ENCODE measurements around the gene LRRC3C.

Gene LRRC3C

DNA sequence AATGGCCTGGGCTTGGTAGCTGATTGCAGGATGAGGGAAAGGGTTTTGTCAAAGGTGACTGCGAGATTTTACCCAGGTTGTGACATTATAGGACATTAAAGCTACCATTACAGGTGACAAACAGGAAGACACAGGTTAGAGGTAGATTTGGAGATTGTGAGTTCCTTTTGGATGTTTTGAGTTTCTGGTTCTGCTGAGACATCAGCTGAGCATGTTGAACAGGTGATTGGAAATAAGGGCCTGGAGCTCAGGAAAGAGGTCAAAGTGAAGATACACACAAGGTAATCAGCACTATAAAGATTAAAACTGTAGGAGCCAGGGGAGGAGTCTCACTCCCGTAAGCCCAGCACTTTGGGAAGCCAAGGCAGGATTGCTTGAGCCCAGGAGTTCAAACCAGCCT lies 41.2 kb downstream of the LRRC3C start:
- Histone ChIP-seq H3K4me3 (ENCODE audit: insufficient read depth, low read length, poor library complexity, severe bottlenecking) (no peak overlapping the region), H3F3A (ENCODE audit: insufficient read depth) (no peaks in the 10 kb centered on the region), H3K4me2 (ENCODE audit: low read depth, low read length, poor library complexity, severe bottlenecking) (no peak overlapping the region), H3K9ac (ENCODE audit: low read length) (no peak overlapping the region), H3K27ac (ENCODE audit: low read depth, low read length) (no peak overlapping the region), H3K79me2 (ENCODE audit: insufficient read depth, low read length) (no peaks in the 10 kb centered on the region), H3K36me3 (ENCODE audit: low read length) (no peaks in the 10 kb centered on the region), H3K9me2 (replicated peaks; ENCODE audit: insufficient read depth, low read length) (no peaks in the 10 kb centered on the region), H3K9me3 (ENCODE audit: insufficient read depth, low read length) (no peaks in the 10 kb centered on the region), H3K27me3 (ENCODE audit: low read length) (no peaks in the 10 kb centered on the region), H4K20me1 (ENCODE audit: low read depth, low read length) (no peaks in the 10 kb centered on the region), H2AFZ (ENCODE audit: low read depth, low read length, severe bottlenecking) (no peak overlapping the region)
- TF ChIP-seq EZH2phosphoT487 (conservative IDR thresholded peaks at IDR 0.05; ENCODE audit: low read length) = no peak
- TF ChIP-seq, protein P1, sequence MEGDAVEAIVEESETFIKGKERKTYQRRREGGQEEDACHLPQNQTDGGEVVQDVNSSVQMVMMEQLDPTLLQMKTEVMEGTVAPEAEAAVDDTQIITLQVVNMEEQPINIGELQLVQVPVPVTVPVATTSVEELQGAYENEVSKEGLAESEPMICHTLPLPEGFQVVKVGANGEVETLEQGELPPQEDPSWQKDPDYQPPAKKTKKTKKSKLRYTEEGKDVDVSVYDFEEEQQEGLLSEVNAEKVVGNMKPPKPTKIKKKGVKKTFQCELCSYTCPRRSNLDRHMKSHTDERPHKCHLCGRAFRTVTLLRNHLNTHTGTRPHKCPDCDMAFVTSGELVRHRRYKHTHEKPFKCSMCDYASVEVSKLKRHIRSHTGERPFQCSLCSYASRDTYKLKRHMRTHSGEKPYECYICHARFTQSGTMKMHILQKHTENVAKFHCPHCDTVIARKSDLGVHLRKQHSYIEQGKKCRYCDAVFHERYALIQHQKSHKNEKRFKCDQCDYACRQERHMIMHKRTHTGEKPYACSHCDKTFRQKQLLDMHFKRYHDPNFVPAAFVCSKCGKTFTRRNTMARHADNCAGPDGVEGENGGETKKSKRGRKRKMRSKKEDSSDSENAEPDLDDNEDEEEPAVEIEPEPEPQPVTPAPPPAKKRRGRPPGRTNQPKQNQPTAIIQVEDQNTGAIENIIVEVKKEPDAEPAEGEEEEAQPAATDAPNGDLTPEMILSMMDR (IDR thresholded peaks at IDR 0.05; ENCODE audit: insufficient read depth, low read length, poor library complexity, severe bottlenecking) = no peak

DNA sequence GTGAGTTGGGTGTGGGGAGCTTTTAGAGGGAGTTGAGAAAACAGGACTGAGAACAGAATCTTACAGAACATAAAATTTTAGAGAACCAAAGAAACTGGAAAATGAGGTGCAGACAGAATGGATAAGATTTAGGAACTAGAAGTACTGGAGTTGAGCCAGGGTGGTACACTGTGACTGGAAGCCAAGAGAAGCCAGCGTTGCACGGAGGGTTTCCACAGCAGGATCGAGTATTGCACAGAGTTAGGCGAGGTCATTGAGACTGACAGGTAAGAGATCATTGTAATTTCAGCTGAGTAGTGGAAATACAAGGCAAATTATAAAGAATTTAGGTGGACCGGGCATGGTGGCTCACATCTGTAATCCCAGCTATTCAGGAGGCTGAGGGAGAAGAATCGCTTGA lies 41.8 kb downstream of the LRRC3C start:
- H3K27ac ChIP-seq (ENCODE audit: low read depth, low read length) = no peak overlapping the region
- no peaks in the 10 kb centered on the region for H3K9me3 ChIP-seq (ENCODE audit: insufficient read depth, low read length)
- no peaks in the 10 kb centered on the region for H4K20me1 ChIP-seq (ENCODE audit: low read depth, low read length)
- no peak overlapping the region for H3K4me3 ChIP-seq (ENCODE audit: insufficient read depth, low read length, poor library complexity, severe bottlenecking)
- no peak overlapping the region for H3K9ac ChIP-seq (ENCODE audit: low read length)
- no peaks in the 10 kb centered on the region for H3F3A ChIP-seq (ENCODE audit: insufficient read depth)
- no peaks in the 10 kb centered on the region for H3K79me2 ChIP-seq (ENCODE audit: insufficient read depth, low read length)
- H3K36me3 ChIP-seq (ENCODE audit: low read length) = no peaks in the 10 kb centered on the region
- H3K9me2 ChIP-seq (replicated peaks; ENCODE audit: insufficient read depth, low read length) = no peaks in the 10 kb centered on the region
- no peak overlapping the region for H2AFZ ChIP-seq (ENCODE audit: low read depth, low read length, severe bottlenecking)
- no peak overlapping the region for H3K4me2 ChIP-seq (ENCODE audit: low read depth, low read length, poor library complexity, severe bottlenecking)
- no peak for TF ChIP-seq EZH2phosphoT487 (conservative IDR thresholded peaks at IDR 0.05; ENCODE audit: low read length)
- TF ChIP-seq, protein P1 (IDR thresholded peaks at IDR 0.05; ENCODE audit: insufficient read depth, low read length, poor library complexity, severe bottlenecking) = no peak
- H3K27me3 ChIP-seq (ENCODE audit: low read length) = no peaks in the 10 kb centered on the region

DNA sequence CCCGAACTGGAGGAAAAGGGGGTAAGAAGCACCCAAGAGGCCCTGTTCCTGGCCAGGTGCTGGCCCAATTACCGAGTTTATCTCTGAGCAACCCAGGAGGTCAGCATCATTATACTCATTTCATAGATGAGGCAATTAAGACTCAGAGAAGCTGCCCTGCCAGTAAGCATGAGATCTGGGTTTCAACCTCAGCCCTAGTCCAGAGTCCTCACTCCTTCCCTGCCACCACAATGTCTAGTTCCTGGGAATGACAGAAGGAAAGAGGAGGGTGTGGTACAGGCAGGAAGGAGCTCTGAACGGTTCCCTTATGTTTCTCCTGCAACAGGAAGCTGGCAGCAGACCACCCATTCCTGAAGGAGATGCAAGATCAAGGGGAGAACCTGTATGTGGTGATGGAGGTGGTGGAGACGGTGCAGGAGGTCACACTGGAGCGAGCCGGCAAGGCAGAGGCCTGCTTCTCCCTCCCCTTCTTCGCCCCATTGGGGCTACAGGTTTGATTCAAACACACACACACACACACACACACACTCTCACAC lies 42.7 kb downstream of the LRRC3C start:
- Histone ChIP-seq H2AFZ (ENCODE audit: low read depth, low read length, severe bottlenecking) (no peak overlapping the region), H3K27me3 (ENCODE audit: low read length) (no peaks in the 10 kb centered on the region), H3K9ac (ENCODE audit: low read length) (no peak overlapping the region)

More for the DNA sequence above, 42.7 kb downstream of the LRRC3C start:
- Histone ChIP-seq H4K20me1 (ENCODE audit: low read depth, low read length) (no peaks in the 10 kb centered on the region), H3K9me3 (ENCODE audit: insufficient read depth, low read length) (no peaks in the 10 kb centered on the region), H3F3A (ENCODE audit: insufficient read depth) (no peaks in the 10 kb centered on the region), H3K79me2 (ENCODE audit: insufficient read depth, low read length) (no peaks in the 10 kb centered on the region), H3K27ac (ENCODE audit: low read depth, low read length) (no peak overlapping the region), H3K4me3 (ENCODE audit: insufficient read depth, low read length, poor library complexity, severe bottlenecking) (no peak overlapping the region), H3K36me3 (ENCODE audit: low read length) (no peaks in the 10 kb centered on the region), H3K9me2 (replicated peaks; ENCODE audit: insufficient read depth, low read length) (no peaks in the 10 kb centered on the region), H3K4me2 (ENCODE audit: low read depth, low read length, poor library complexity, severe bottlenecking) (no peak overlapping the region)
- TF ChIP-seq, protein P1 (IDR thresholded peaks at IDR 0.05; ENCODE audit: insufficient read depth, low read length, poor library complexity, severe bottlenecking) = no peak
- no peak for TF ChIP-seq EZH2phosphoT487 (conservative IDR thresholded peaks at IDR 0.05; ENCODE audit: low read length)

Data from SU-DHL-6 (cell line).